PC-3 (cell line): ENCODE measurements around the gene ASB13. TPM values are rescaled to one million over a fixed set of nuclear protein-coding genes. Genes with fewer than 3 reads are reported as not detected.

Experiments used
- ATAC-seq: fragments of 200-7000 bp; cut with Tn5 transposase; 2 replicates; pipeline ENCODE4 v1.9.1; 2020; ENCODE audit warnings: mild to moderate bottlenecking, moderate library complexity
- BruUV-seq: library from RNA; stranded (reverse); fragments of 400-500 nt; replicated peaks from 2 replicates; lab custom pipeline; 2021; lab: Mats Ljungman, UMichigan
- CTCF ChIA-PET: fragments of 300-600 bp; sonication (Branson Sonifier 250); formaldehyde crosslinking; loops from one replicate; lab custom pipeline; 2022; ENCODE audit warnings: antibody characterized with exemption; lab: Charles Lee
- POLR2A ChIA-PET: fragments of 300-600 bp; sonication (Branson Sonifier 250); formaldehyde crosslinking; loops from one replicate; lab custom pipeline; 2022; ENCODE audit warnings: antibody characterized with exemption; ENCODE audit not compliant: unreplicated experiment; lab: Charles Lee
- DNase-seq: peaks from one replicate; pipeline ENCODE4 v3.0.0-alpha.2; 2015
- H2AFZ ChIP-seq: fragments of 300-600 bp; sonication (generic); 2 replicates; pipeline ENCODE4 v1.6.0; 2016; ENCODE audit warnings: antibody characterized with exemption, low read length
- H3F3A ChIP-seq: fragments of 300-600 bp; sonication (generic); one replicate; pipeline ENCODE4 v1.6.0; 2017; ENCODE audit warnings: antibody characterized with exemption, low read length, control low read depth, mild to moderate bottlenecking; ENCODE audit not compliant: unreplicated experiment
- H3K27ac ChIP-seq: fragments of 300-600 bp; sonication (generic); 2 replicates; pipeline ENCODE4 v1.5.1; 2016; ENCODE audit warnings: mild to moderate bottlenecking, low read length
- H3K27me3 ChIP-seq: fragments of 300-600 bp; sonication (generic); 2 replicates; pipeline ENCODE4 v1.6.1; 2016; ENCODE audit warnings: low read length, mixed read lengths
- H3K36me3 ChIP-seq: fragments of 300-600 bp; sonication (generic); 2 replicates; pipeline ENCODE4 v1.6.1; 2016; ENCODE audit warnings: low read depth, mixed run types, low read length, mixed read lengths
- H3K4me1 ChIP-seq: fragments of 300-600 bp; sonication (generic); 2 replicates; pipeline ENCODE4 v1.5.1; 2016; ENCODE audit warnings: low read length; ENCODE audit not compliant: insufficient read depth
- H3K4me2 ChIP-seq: fragments of 300-600 bp; sonication (generic); 2 replicates; pipeline ENCODE4 v1.6.0; 2016; ENCODE audit warnings: low read length
- H3K4me3 ChIP-seq: fragments of 300-600 bp; sonication (generic); 2 replicates; pipeline ENCODE4 v1.5.1; 2016; ENCODE audit warnings: mild to moderate bottlenecking, low read length, mixed read lengths
- H3K79me2 ChIP-seq: fragments of 300-600 bp; sonication (generic); 2 replicates; pipeline ENCODE4 v1.6.1; 2017; ENCODE audit warnings: low read length, mixed read lengths
- H3K9ac ChIP-seq: fragments of 300-600 bp; sonication (generic); 2 replicates; pipeline ENCODE4 v1.6.0; 2016; ENCODE audit warnings: mild to moderate bottlenecking, low read length
- H3K9me2 ChIP-seq: fragments of 300-600 bp; sonication (generic); replicated peaks from 2 replicates; pipeline ENCODE4 v1.6.1; 2016; ENCODE audit warnings: mixed run types, low read length, mixed read lengths
- H3K9me3 ChIP-seq: fragments of 300-600 bp; sonication (generic); 2 replicates; pipeline ENCODE4 v1.6.1; 2016; ENCODE audit warnings: low read length, mixed read lengths
- H4K20me1 ChIP-seq: fragments of 300-600 bp; sonication (generic); 2 replicates; pipeline ENCODE4 v1.6.1; 2016; ENCODE audit warnings: low read length, mixed read lengths
- EZH2 ChIP-seq: fragments of 300-600 bp; sonication (generic); IDR thresholded peaks from one replicate; pipeline ENCODE4 v1.6.1; 2017; ENCODE audit warnings: antibody characterized with exemption, mild to moderate bottlenecking, low read length; ENCODE audit not compliant: unreplicated experiment
- EZH2phosphoT487 ChIP-seq: fragments of 300-600 bp; sonication (generic); IDR thresholded peaks from 2 replicates; pipeline ENCODE4 v1.6.1; 2018; ENCODE audit warnings: mild to moderate bottlenecking, antibody characterized with exemption, low read length, borderline replicate concordance
- intact Hi-C: fragments of 100-400 bp; cut with micrococcal nuclease; formaldehyde crosslinking; loops from 2 replicates; pipeline ENCODE4 v1.9.0; 2023
- total RNA-seq: library from RNA; depleted of rRNA; stranded (reverse); fragments of >200 nt; gene quantifications from 2 replicates; pipeline ENCODE4 v1.2.3, GENCODE V29; 2014
- TF ChIP-seq, protein P1 (sequence below): fragments of 300-600 bp; sonication (generic); conservative IDR thresholded peaks from 2 replicates; pipeline ENCODE4 v1.5.1; 2017; ENCODE audit warnings: antibody characterized with exemption, low read depth, mild to moderate bottlenecking, low read length

ASB13 gene
- total RNA-seq, 1 experiment from 2014 or later = 6.6 TPM

DNA sequence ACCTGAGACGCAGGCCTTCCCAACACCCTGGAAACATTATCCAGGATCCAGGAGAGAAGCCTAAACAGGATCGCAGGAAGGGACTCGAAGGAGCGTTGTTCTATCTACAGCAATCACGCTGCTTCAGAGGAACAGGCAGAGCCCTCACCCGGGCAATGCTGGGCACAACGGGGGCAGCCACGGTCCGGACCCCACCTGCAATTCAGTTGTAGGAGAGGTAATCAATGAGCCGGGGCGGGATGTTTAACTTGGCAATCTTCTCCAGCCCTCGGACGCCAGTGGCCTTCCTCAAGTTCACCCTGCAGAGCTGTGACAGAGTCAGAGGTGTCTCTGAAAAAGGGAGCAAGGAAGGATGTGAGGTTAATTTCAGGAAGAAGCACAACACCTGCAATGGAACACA, 25.9 kb downstream of the ASB13 start:
- Histone ChIP-seq H3K27ac (no peak overlapping the region), H3K27me3 (no peaks in the 10 kb centered on the region), H3K4me1 (no peaks in the 10 kb centered on the region), H3K36me3 (no peaks in the 10 kb centered on the region), H3K79me2 (no peaks in the 10 kb centered on the region), H3F3A (no peaks in the 10 kb centered on the region), H3K9me3 (no peaks in the 10 kb centered on the region), H3K9ac (no peak overlapping the region), H3K4me2 (no peak overlapping the region), H4K20me1 (no peaks in the 10 kb centered on the region), H3K9me2 (no peaks in the 10 kb centered on the region), H2AFZ (no peak overlapping the region), H3K4me3 (no peak overlapping the region)
- ATAC-seq (no peak), DNase-seq (no peak)
- no TSS peak for BruUV-seq
- ChIA-PET CTCF (no interaction called here), POLR2A (no interaction called here)
- TF ChIP-seq EZH2 (no peak), EZH2phosphoT487 (no peak)
- TF ChIP-seq, protein P1, sequence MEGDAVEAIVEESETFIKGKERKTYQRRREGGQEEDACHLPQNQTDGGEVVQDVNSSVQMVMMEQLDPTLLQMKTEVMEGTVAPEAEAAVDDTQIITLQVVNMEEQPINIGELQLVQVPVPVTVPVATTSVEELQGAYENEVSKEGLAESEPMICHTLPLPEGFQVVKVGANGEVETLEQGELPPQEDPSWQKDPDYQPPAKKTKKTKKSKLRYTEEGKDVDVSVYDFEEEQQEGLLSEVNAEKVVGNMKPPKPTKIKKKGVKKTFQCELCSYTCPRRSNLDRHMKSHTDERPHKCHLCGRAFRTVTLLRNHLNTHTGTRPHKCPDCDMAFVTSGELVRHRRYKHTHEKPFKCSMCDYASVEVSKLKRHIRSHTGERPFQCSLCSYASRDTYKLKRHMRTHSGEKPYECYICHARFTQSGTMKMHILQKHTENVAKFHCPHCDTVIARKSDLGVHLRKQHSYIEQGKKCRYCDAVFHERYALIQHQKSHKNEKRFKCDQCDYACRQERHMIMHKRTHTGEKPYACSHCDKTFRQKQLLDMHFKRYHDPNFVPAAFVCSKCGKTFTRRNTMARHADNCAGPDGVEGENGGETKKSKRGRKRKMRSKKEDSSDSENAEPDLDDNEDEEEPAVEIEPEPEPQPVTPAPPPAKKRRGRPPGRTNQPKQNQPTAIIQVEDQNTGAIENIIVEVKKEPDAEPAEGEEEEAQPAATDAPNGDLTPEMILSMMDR = no peak
- intact Hi-C loops = no loop called here

DNA sequence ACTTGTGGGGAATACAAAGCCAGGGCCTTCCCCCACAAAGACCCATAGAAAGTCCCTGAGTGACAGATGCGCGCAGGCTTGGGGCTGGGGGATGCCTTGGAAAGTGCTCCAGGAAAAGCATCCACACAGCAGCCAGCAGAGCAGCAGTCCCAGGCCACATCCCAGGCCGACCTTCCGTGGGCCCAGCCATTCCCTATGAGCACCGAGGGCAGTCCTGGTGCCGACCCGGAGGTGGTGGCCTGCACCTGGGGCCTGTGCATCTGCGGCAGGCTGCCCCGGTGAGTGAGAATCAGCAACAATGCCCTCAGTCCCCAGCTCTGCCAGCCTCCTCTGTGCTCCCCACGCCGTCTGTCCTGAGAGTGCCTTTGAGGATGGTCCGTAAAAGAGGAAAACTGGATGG, 26.4 kb downstream of the ASB13 start:
- H3K4me2 ChIP-seq = no peak overlapping the region
- BruUV-seq = no TSS peak
- H3K9me2 ChIP-seq = no peaks in the 10 kb centered on the region
- ChIA-PET CTCF (no interaction called here), POLR2A (no interaction called here)
- TF ChIP-seq EZH2 = no peak
- TF ChIP-seq EZH2phosphoT487 = no peak
- TF ChIP-seq, protein P1 = no peak
- ATAC-seq = no peak
- H3K9me3 ChIP-seq = no peaks in the 10 kb centered on the region
- H3K79me2 ChIP-seq = no peaks in the 10 kb centered on the region
- no peaks in the 10 kb centered on the region for H3K27me3 ChIP-seq
- intact Hi-C loops = no loop called here
- no peaks in the 10 kb centered on the region for H3K36me3 ChIP-seq
- no peak overlapping the region for H3K4me3 ChIP-seq
- no peaks in the 10 kb centered on the region for H3K4me1 ChIP-seq
- no peaks in the 10 kb centered on the region for H3F3A ChIP-seq
- no peak overlapping the region for H3K9ac ChIP-seq
- no peak overlapping the region for H3K27ac ChIP-seq
- H2AFZ ChIP-seq = no peak overlapping the region
- no peak for DNase-seq
- H4K20me1 ChIP-seq = no peaks in the 10 kb centered on the region

DNA sequence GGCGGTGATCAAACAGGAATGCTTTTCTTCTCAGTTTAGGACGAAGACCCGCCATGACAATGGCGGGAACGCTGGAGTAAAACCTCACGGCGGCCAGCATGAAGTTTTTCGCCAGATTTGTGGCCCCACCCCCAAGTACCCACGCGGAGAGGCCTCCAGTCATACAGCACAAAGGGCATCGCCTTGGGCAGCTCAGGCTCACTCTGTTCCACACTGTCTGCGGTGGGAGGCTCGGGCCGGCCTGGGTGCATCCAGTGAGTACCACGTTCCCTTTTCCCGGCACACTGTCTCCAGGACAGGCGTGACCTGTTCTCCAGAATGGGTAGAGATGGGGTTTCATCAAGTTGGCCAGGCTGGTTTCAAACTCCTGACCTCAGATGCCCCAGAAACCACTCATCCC, 27.3 kb downstream of the ASB13 start:
- Histone ChIP-seq H3K4me1 (no peaks in the 10 kb centered on the region), H3K79me2 (no peaks in the 10 kb centered on the region), H3K4me3 (no peak overlapping the region), H3K9ac (no peak overlapping the region), H3K9me2 (no peaks in the 10 kb centered on the region), H3K36me3 (no peaks in the 10 kb centered on the region), H3K27ac (no peak overlapping the region), H3K9me3 (no peaks in the 10 kb centered on the region), H3F3A (no peaks in the 10 kb centered on the region), H3K27me3 (no peaks in the 10 kb centered on the region), H3K4me2 (no peak overlapping the region), H4K20me1 (no peaks in the 10 kb centered on the region), H2AFZ (no peak overlapping the region)
- POLR2A ChIA-PET = no interaction called here
- intact Hi-C loops = no loop called here
- no TSS peak for BruUV-seq
- DNase-seq (no peak), ATAC-seq (no peak)
- CTCF ChIA-PET = no interaction called here
- TF ChIP-seq, protein P1 = no peak
- TF ChIP-seq EZH2phosphoT487 = no peak
- TF ChIP-seq EZH2 = no peak
